NB4 (cell line): ENCODE data around the gene PTGES2.

Source experiments
- DNase-seq: peaks from one replicate; pipeline ENCODE4 v3.0.0; 2010; ENCODE audit warnings: low read depth
- H3K4me3 ChIP-seq: one replicate; pipeline ENCODE4 v1.5.1; 2011; ENCODE audit warnings: mild to moderate bottlenecking, low read depth, low read length, moderate library complexity
- MYC ChIP-seq: IDR thresholded peaks from 2 replicates; pipeline ENCODE4 v1.6.1; 2011; ENCODE audit warnings: low read depth, low read length
- POLR2A ChIP-seq: IDR thresholded peaks from 2 replicates; pipeline ENCODE4 v1.6.1; 2011; ENCODE audit warnings: mild to moderate bottlenecking; ENCODE audit not compliant: insufficient read length; ENCODE audit errors: extremely low read depth
- TF ChIP-seq, protein P1 (sequence below): IDR thresholded peaks from one replicate; pipeline ENCODE4 v1.5.1; 2012; ENCODE audit warnings: low read depth, low read length
- TF ChIP-seq, protein P2 (sequence below): IDR thresholded peaks from 2 replicates; pipeline ENCODE4 v1.6.1; 2011; ENCODE audit warnings: low read depth, low read length

PTGES2 gene

DNA sequence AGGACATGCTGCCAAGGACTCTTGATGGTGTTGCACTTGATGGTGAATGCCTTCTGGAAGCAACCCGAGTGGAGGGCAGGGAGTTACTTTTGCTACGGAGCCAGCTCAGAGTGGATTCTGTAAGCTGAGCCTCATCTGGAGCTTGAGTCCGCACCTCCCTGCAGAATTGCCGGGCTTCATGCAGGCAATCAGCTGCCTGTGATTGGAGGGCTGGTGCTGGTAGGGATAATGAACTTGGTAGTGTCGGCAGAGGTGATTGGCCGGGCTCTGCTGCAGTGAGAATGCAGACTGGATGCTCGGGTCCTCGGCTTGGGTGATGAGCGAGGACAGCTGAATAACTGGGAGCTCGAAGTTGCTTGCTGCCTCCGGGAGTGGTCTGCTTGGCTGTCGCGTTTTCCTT, 36.4 kb downstream of the PTGES2 start:
- no peak overlapping the region for H3K4me3 ChIP-seq
- no peak for DNase-seq
- TF ChIP-seq, protein P1, sequence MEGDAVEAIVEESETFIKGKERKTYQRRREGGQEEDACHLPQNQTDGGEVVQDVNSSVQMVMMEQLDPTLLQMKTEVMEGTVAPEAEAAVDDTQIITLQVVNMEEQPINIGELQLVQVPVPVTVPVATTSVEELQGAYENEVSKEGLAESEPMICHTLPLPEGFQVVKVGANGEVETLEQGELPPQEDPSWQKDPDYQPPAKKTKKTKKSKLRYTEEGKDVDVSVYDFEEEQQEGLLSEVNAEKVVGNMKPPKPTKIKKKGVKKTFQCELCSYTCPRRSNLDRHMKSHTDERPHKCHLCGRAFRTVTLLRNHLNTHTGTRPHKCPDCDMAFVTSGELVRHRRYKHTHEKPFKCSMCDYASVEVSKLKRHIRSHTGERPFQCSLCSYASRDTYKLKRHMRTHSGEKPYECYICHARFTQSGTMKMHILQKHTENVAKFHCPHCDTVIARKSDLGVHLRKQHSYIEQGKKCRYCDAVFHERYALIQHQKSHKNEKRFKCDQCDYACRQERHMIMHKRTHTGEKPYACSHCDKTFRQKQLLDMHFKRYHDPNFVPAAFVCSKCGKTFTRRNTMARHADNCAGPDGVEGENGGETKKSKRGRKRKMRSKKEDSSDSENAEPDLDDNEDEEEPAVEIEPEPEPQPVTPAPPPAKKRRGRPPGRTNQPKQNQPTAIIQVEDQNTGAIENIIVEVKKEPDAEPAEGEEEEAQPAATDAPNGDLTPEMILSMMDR = no peak
- TF ChIP-seq MYC (no peak), POLR2A (no peak)
- TF ChIP-seq, protein P2, sequence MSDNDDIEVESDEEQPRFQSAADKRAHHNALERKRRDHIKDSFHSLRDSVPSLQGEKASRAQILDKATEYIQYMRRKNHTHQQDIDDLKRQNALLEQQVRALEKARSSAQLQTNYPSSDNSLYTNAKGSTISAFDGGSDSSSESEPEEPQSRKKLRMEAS = no peak

- H3K4me3 ChIP-seq = no peak overlapping the region
- TF ChIP-seq, protein P1 = no peak
- TF ChIP-seq, protein P2 = no peak
- no peak for TF ChIP-seq MYC
- TF ChIP-seq POLR2A = no peak
- DNase-seq = no peak
Measured at GRCh38 chr9:128089299-128089698, 38.2 kb downstream of the PTGES2 start.

DNA sequence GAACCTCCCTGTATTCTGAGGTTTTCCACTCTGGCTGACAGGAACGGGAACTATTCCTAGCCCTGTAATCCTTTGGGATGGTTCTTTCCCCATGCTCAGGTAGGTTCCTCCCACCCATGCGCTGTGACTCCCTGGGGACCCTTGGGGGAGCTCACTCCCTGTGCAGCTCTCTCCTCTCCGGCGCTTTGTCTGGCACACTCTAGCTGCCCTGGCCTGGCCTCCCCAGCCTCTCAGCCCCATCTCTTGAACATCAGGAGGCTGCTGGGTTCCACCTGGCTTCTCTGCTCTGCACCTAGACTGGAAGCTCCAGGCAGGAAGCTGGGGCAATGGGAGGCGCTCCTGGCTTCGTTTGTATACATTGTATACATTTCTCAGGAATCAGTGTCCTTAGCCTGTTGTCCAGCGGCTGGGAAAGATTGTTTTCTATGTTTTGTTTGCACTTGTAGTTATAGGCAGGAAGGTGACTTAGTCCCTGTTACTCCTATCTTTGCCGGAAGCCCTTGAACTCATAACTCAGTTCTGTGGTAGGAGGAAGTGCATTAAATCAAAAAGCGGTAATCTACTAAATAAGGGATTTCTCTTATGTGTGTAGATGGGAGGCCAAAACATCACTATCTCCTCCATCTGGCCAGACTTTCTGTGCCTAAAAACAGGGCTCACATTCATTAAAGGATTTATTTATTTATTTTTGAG, 39.1 kb downstream of the PTGES2 start:
- DNase-seq = no peak

GRCh38 chr9:128087262-128087661, 40.3 kb downstream of the PTGES2 start:
- no peak for TF ChIP-seq POLR2A
- TF ChIP-seq MYC = no peak
- TF ChIP-seq, protein P1 = no peak
- no peak overlapping the region for H3K4me3 ChIP-seq
- DNase-seq = no peak

More for the DNA sequence above, 39.1 kb downstream of the PTGES2 start:
- TF ChIP-seq MYC = no peak
- TF ChIP-seq, protein P1 = no peak
- TF ChIP-seq, protein P2 = no peak
- no peak for TF ChIP-seq POLR2A
- no peak overlapping the region for H3K4me3 ChIP-seq

DNA sequence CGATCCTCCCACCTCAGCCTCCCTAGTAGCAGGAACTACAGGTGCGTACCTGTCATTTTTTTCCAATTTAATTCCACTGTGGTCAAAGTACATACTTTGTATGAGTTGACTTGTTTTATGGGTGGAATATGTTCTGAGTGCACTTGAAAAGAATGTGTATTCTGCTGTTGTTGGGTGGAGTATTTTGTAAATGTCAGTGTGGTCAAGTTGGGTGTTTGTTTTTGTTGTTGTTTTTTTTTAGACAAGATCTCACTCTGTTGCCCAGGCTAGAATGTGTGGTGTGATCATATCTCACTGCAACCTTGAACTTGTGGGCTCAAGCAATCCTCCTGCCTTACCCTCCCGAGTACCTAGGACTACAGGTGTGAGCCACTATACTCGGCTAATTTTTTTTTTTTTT, 41.6 kb downstream of the PTGES2 start:
- no peak for DNase-seq
- TF ChIP-seq, protein P2 = no peak
- TF ChIP-seq POLR2A = no peak
- TF ChIP-seq, protein P1 = no peak

DNA sequence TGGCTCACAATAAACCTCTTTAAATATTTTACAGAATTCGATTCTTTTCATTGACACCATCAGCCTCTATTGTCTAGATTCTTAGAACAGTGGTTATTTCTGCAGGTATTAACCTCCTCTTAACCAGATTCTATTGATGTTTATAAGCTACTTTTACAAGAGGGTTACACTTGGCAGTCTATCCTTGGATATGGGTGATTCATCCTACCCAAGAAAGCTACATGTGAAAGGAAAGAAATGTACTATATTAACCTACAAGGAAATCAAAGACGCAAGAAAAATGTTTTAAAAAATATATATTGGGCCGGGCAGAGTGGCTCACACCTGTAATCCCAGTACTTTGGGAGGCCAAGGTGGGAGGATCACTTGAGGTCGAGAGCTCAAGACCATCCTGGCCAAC, 42.8 kb downstream of the PTGES2 start:
- TF ChIP-seq MYC (no peak), POLR2A (no peak)
- TF ChIP-seq, protein P2 = no peak
- TF ChIP-seq, protein P1 = no peak
- H3K4me3 ChIP-seq = no peak overlapping the region
- DNase-seq = no peak

More for the DNA sequence above, 41.6 kb downstream of the PTGES2 start:
- no peak overlapping the region for H3K4me3 ChIP-seq
